Activated CD4-positive, alpha-beta T cell treated with anti-CD3 and anti-CD28 coated beads, Interleukin-2, amount 10 ng/mL, durations not matched to agents 24 days and 14 days (primary cell): ENCODE measurements around the gene KLHDC8A. TPM values are rescaled to one million over a fixed set of nuclear protein-coding genes. Genes with fewer than 3 reads are reported as not detected.
A peak's percentile ranks its signal among the peaks of the same experiment; 100 is the strongest.

Source experiments
- DNase-seq: peaks from one replicate; pipeline ENCODE4 v3.0.0; 2022
- H3K27ac Mint-ChIP-seq: one replicate; pipeline ENCODE4 v1.8.0; 2022; ENCODE audit warnings: mild to moderate bottlenecking, mixed read lengths
- H3K27me3 Mint-ChIP-seq: one replicate; pipeline ENCODE4 v1.8.0; 2022; ENCODE audit warnings: mixed read lengths
- H3K36me3 Mint-ChIP-seq: one replicate; pipeline ENCODE4 v1.8.0; 2022; ENCODE audit warnings: low read depth, mild to moderate bottlenecking, mixed read lengths
- H3K4me1 Mint-ChIP-seq: one replicate; pipeline ENCODE4 v1.8.0; 2021; ENCODE audit warnings: mixed read lengths
- H3K4me3 Mint-ChIP-seq: one replicate; pipeline ENCODE4 v1.8.0; 2022; ENCODE audit warnings: mild to moderate bottlenecking, moderate library complexity, mixed read lengths
- H3K9me3 Mint-ChIP-seq: one replicate; pipeline ENCODE4 v1.8.0; 2021; ENCODE audit warnings: mixed read lengths
- intact Hi-C: fragments of 100-400 bp; cut with micrococcal nuclease; formaldehyde crosslinking; loops from one replicate; pipeline ENCODE4 v1.15.1; 2023
- total RNA-seq: library from RNA; stranded (reverse); gene quantifications from 2 replicates; pipeline ENCODE4 v1.2.3, GENCODE V29; 2022

Gene KLHDC8A
- total RNA-seq, 1 donor from 2014 or later = 0.44 TPM

DNA sequence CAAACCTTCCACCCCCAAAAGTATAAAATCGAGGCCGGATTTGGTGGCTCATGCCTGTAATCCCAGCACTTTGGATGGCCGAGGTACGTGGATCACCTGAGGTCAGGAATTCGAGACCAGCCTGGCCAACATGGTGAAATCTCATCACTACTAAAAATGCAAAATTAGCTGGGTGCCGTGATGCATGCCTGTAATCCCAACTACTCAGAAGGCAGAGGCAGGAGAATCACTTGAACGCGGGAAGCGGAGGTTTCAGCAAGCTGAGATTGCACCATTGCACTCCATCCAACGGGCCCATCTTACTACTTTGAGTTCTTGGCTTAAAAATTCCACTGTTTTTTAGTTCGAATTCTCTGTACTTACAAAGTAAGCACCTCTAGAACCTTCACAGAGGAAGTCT lies 11.0 kb downstream of the KLHDC8A start:
- Mint-ChIP-seq H3K4me1 (peaks cover 6% of the 10 kb centered on the region), H3K9me3 (no peaks in the 10 kb centered on the region), H3K27ac (no peak overlapping the region), H3K27me3 (peaks cover 65% of the 10 kb centered on the region), H3K4me3 (no peak overlapping the region), H3K36me3 (no peaks in the 10 kb centered on the region)
- intact Hi-C loops = loop anchor here (10.0 kb wide), 1 partner anchor 309 kb away; no protein-coding TSS in a partner anchor
- no peak for DNase-seq

DNA sequence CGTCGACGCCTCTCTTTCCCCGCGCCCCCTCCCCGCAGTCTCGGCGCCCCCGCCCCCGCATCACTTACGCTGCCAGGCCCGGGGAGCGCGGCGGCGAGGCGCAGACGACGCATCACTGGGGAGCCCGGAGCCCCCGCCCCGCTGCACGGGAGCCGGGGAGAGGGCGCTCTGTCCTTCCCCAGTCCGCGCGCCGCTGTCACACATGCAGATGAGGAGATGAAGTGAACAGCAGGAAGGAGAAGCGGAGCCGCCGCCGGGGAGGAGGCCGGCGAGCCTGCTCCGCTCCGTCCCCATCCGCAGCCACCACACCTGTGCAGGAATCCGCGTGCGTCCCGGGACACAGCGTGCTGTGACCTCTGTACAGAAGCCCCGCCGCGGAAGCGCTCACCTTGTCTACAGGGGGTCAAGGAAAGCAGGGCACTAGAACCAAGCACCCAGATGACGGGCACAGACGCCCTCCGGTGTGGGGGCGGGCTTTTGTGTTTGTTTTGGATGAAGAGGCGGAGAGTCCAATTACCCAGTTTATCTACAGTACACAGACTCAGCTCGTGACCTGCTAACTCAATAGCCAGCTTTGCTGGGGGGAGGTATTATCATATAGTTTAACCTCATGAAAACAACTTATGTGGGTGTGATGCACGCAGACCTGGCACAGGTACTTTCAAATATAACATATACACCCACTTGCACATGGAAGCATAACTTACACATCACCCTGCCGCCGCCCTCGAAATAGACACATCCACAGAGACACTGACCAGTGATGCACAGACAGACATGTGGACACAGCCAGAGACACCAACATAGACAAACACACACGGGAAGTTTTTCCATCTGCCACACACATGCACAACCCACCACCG lies 12.4 kb downstream of the KLHDC8A start:
- H3K27ac Mint-ChIP-seq = no peak overlapping the region
- H3K36me3 Mint-ChIP-seq = no peaks in the 10 kb centered on the region
- peaks cover 60% of the 10 kb centered on the region for H3K27me3 Mint-ChIP-seq
- H3K4me1 Mint-ChIP-seq = peaks cover 6% of the 10 kb centered on the region
- DNase-seq = peak; percentile 82
- intact Hi-C loops = loop anchor here (10.0 kb wide), 1 partner anchor 311 kb away; no protein-coding TSS in a partner anchor
- peak overlapping the region; percentile 73 for H3K4me3 Mint-ChIP-seq
- H3K9me3 Mint-ChIP-seq = no peaks in the 10 kb centered on the region

DNA sequence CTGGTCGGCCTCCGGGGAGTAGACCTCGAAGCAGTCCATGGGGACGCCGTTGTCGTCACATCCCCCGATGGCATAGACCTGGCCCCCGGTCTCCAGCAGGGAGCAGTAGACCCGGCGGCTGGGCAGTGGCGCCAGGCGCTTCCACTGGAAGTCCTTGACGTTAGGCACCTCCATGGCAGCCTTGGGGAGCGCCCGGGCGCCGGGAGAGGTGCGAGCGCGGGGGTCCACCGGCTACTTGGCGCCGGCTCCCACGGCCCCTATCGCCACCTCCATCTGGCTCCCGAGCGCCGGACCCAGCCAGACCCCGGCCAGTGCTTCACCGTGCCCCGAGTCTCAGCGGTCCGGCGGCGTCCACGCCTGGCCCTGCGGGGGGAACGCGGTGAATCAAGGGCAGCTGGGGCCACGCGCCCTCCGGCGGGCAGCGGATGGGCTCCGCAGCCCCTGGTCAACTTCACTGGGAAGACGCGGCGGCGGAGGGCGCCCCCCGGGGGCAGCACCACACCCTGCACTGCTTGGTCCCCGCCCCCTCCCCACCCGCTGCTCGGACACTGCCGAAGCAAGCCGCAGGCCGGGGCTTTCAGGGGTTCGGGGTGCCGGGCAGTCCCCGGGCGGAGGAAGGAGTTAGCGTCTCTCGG lies 13.2 kb downstream of the KLHDC8A start:
- no peak for DNase-seq
- Mint-ChIP-seq H3K4me1 (peaks cover 6% of the 10 kb centered on the region), H3K4me3 (peak overlapping the region; percentile 73), H3K27me3 (peaks cover 58% of the 10 kb centered on the region), H3K36me3 (no peaks in the 10 kb centered on the region), H3K9me3 (no peaks in the 10 kb centered on the region), H3K27ac (no peak overlapping the region)
- intact Hi-C loops = loop anchor here (10.0 kb wide), 1 partner anchor 311 kb away; no protein-coding TSS in a partner anchor

DNA sequence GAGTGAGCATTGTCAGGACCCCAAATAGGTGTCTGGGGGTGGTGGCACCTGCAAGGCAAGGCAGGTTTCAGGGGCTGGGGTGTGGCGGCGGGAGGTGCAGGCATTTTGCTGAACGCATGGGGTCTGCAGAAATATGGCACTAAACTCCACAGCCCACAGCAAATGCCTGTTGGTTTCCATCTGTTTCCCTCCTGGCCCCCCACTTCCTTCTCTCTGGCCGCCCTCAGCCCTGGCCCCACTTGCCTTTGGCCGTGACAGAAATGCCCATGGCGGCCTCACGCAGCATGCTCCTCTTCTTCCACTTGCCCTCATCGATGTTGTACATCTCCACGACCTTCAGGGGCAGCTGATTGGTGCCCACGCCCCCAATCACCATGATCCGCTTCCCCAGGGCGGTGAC lies 13.7 kb downstream of the KLHDC8A start:
- Mint-ChIP-seq H3K36me3 (no peaks in the 10 kb centered on the region), H3K4me1 (peaks cover 6% of the 10 kb centered on the region), H3K9me3 (no peaks in the 10 kb centered on the region), H3K27ac (no peak overlapping the region), H3K27me3 (peaks cover 60% of the 10 kb centered on the region), H3K4me3 (peak overlapping the region; percentile 14)
- no peak for DNase-seq
- intact Hi-C loops = loop anchor here (10.0 kb wide), 1 partner anchor 312 kb away; no protein-coding TSS in a partner anchor

DNA sequence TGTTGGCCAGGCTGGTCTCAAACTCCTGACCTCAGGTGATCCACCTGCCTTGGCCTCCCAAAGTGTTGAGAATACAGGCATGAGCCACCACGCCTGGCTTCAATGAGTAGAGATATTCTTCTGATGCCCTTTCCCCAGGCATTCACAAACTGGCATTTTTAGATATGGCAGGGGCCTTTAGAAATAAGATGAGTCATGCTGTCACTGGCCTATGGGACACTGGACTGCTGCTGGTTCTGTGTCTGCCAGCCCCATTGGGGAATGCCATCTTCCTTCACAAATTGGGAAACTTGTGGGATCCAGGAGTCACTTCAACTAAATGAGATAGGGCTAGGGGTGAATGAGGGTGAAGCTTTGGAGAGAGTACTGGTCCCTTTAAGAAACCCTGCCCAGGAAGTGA lies 16.0 kb downstream of the KLHDC8A start:
- H3K4me1 Mint-ChIP-seq = peaks cover 6% of the 10 kb centered on the region
- H3K4me3 Mint-ChIP-seq = no peak overlapping the region
- DNase-seq = no peak
- no peaks in the 10 kb centered on the region for H3K9me3 Mint-ChIP-seq
- peaks cover 54% of the 10 kb centered on the region for H3K27me3 Mint-ChIP-seq
- intact Hi-C loops = loop anchor here (10.0 kb wide), 1 partner anchor 314 kb away; no protein-coding TSS in a partner anchor
- H3K36me3 Mint-ChIP-seq = no peaks in the 10 kb centered on the region
- H3K27ac Mint-ChIP-seq = no peak overlapping the region

DNA sequence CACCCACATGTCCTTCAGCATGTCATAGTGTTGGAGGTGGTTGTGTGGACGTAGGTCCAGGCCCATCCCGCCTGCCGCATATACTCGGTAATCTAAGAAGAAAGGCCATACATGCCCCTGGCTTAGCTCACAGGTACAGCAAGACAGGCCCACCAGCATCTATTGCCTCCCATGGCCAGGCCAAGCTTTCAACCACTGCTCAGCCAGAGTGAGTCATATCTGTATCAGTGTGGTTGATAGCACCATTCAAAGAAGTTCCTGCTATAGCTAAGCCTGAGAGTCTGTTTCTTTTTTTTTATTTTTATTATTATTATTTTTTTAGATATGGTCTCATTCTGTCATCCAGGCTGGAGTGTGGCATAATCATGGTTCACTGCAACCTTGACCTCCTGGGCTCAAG lies 17.0 kb downstream of the KLHDC8A start:
- Mint-ChIP-seq H3K9me3 (no peaks in the 10 kb centered on the region), H3K4me3 (no peak overlapping the region), H3K4me1 (peaks cover 6% of the 10 kb centered on the region), H3K27ac (no peak overlapping the region), H3K27me3 (peaks cover 45% of the 10 kb centered on the region), H3K36me3 (no peaks in the 10 kb centered on the region)
- no peak for DNase-seq
- intact Hi-C loops = loop anchor here (10.0 kb wide), 2 partner anchors 315 to 365 kb away; no protein-coding TSS in a partner anchor

DNA sequence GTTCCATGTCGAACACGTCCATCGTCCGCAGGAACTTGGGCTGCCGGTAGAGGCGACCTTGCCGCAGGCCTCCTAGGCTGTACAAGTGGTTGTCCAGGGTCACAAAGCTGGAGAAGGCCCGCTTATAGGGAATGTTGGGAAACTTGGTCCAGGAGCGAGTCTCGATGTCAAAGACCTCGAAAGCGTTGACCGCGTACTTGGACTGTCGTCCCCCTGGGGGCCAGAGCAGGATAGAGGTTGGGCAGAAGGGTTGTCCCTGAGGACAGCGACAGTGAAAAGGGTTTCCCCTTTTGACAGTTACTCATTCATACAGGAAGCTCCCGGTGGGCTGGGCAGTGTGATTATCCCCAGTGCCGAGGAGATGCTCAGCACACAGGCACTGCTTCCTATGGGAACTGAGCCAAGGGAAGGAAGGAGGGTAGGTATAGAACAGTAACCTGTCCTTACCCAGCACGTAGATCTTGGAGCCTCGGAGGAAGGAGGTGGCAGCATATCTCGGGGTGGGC lies 17.5 kb downstream of the KLHDC8A start:
- no peak overlapping the region for H3K4me3 Mint-ChIP-seq
- no peak for DNase-seq
- no peaks in the 10 kb centered on the region for H3K9me3 Mint-ChIP-seq
- no peak overlapping the region for H3K27ac Mint-ChIP-seq
- no peaks in the 10 kb centered on the region for H3K36me3 Mint-ChIP-seq
- peaks cover 43% of the 10 kb centered on the region for H3K27me3 Mint-ChIP-seq
- H3K4me1 Mint-ChIP-seq = peaks cover 2% of the 10 kb centered on the region
- intact Hi-C loops = loop anchor here (10.0 kb wide), 1 partner anchor 364 kb away; no protein-coding TSS in a partner anchor

DNA sequence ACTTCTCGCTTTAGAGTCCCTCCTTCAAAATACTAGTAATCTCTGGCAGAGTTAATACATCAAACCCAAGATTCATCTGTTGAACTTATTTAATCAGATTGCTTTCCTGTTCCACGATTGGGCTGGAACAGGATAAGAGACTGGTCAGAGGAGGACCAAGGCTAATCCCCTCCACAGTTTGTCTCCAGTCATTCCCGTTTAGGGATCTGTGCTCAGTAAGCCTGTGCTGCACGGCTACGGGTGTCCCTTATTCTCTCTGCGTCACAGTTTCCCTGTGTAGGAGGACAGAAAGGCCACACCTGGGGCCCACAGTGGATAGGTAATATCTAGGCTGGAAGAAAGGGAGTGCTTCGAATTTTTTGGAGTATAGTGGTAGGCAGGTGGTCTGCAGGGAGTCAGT lies 18.7 kb downstream of the KLHDC8A start:
- Mint-ChIP-seq H3K4me1 (no peaks in the 10 kb centered on the region), H3K27ac (no peak overlapping the region), H3K27me3 (peaks cover 44% of the 10 kb centered on the region), H3K9me3 (no peaks in the 10 kb centered on the region), H3K4me3 (no peak overlapping the region), H3K36me3 (no peaks in the 10 kb centered on the region)
- intact Hi-C loops = loop anchor here (10.0 kb wide), 1 partner anchor 363 kb away; no protein-coding TSS in a partner anchor
- DNase-seq = no peak

DNA sequence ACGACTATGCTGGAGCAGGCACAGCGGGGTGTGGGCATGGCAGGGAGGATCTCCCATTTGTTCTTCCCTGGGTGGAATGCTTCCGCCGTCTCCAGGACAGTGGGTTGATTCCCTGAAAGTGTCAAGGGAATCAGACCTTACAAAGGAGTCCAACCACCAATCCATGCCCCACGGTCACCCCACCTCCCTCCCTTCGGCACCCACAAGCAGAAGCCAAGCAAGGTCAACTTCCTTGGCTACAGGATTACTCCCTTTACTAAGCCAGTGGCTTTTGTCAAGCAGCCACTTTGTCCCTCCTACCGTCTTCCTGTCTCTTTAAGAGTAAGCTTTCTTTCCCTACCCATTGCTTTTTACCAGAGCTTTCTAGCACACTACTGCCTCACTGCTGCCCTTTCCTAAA lies 19.2 kb downstream of the KLHDC8A start:
- no peak for DNase-seq
- Mint-ChIP-seq H3K4me3 (no peak overlapping the region), H3K27ac (no peak overlapping the region), H3K36me3 (no peaks in the 10 kb centered on the region), H3K4me1 (no peaks in the 10 kb centered on the region), H3K27me3 (peaks cover 40% of the 10 kb centered on the region), H3K9me3 (no peaks in the 10 kb centered on the region)
- intact Hi-C loops = loop anchor here (10.0 kb wide), 1 partner anchor 363 kb away; no protein-coding TSS in a partner anchor

DNA sequence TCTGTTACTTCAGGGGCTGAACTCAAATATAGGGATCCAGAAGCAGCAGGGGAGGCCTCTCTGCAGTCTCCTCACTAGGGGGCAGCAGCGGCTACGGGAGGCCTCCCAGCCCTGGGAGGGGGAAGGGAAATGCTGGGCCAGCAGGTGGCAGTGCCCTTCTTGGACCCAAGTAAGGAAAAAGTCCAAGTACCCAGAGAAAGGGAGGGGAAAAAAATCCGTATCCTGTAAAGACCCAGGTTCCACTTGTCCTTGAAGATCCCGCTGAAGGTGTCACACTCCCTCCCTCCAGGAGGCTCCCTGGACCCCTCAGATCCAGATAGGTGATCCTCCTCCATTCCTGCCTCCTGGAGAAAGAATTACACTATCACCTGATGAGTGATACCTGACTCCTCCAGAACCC lies 21.0 kb downstream of the KLHDC8A start:
- H3K36me3 Mint-ChIP-seq = no peaks in the 10 kb centered on the region
- H3K4me3 Mint-ChIP-seq = no peak overlapping the region
- no peak overlapping the region for H3K27ac Mint-ChIP-seq
- no peaks in the 10 kb centered on the region for H3K9me3 Mint-ChIP-seq
- H3K4me1 Mint-ChIP-seq = no peaks in the 10 kb centered on the region
- peaks cover 38% of the 10 kb centered on the region for H3K27me3 Mint-ChIP-seq
- intact Hi-C loops = loop anchor here (1.0 to 10.0 kb wide), 3 partner anchors 152 to 361 kb away; no protein-coding TSS in a partner anchor
- peak; percentile 93 for DNase-seq

DNA sequence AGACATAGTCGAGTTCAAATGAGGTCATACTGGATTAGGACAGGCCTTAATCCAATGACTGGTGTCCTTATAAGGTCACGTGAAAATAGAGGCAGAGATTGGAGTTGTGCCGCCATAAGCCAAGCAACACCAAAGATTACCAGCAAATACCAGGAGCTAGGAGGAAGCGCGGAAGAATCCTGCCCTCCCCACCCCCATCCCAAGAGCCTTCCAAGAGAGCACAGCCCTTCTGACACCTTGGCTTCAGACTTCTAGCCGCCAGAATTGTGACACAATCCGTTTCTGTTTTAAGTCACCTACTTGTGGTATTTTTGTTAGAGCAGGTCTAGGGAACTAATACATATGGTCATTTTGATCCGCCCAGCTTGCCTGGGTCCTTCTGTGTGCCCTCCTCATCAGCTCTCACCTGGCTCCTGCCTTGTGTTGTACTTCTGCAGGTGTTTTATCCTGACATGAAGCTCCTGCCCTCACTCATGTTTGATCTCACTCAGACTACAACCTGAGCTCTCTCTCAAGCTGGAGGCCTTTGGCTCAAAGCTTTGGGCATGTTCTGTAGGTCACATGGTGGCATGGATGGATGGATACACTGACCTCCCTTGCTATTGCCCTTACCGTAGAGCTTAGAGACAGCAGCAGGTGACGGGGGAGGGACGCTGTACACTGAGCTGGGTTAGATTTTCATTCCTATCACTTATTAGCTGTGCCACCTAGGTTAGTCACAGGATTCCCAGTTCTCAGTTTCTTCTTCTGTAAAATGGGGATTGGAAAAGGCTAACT lies 24.5 kb downstream of the KLHDC8A start:
- no peaks in the 10 kb centered on the region for H3K9me3 Mint-ChIP-seq
- intact Hi-C loops = loop anchor here (10.0 kb wide), 1 partner anchor 357 kb away; no protein-coding TSS in a partner anchor

DNA sequence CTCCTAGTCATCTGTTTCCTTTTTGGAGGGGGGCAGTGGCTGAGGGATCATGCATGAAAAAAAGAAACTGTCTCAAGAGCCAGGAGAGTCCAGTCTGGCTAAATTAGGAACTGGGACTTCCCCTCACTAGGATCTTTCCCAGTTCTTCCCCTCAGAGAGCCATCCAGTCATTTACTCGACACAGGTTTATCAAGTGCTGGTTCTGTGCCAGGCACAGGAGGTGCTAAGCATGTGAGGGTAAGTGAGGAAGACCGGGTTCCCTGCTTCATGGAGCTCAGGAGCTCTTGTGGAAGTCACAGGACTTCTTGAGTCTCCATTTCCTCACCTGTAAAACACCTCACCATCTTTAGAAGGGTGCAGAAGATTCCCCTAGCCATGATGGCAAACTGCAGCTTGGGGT lies 26.6 kb downstream of the KLHDC8A start:
- intact Hi-C loops = loop anchor here (10.0 kb wide), 1 partner anchor 355 kb away; no protein-coding TSS in a partner anchor
- no peak for DNase-seq
- Mint-ChIP-seq H3K27ac (no peak overlapping the region), H3K9me3 (no peaks in the 10 kb centered on the region), H3K4me3 (no peak overlapping the region), H3K4me1 (peaks cover 2% of the 10 kb centered on the region), H3K36me3 (no peaks in the 10 kb centered on the region), H3K27me3 (peaks cover 47% of the 10 kb centered on the region)

More for the DNA sequence above, 24.5 kb downstream of the KLHDC8A start:
- H3K4me3 Mint-ChIP-seq = no peak overlapping the region
- peaks cover 41% of the 10 kb centered on the region for H3K27me3 Mint-ChIP-seq
- no peaks in the 10 kb centered on the region for H3K36me3 Mint-ChIP-seq
- no peaks in the 10 kb centered on the region for H3K4me1 Mint-ChIP-seq
- no peak overlapping the region for H3K27ac Mint-ChIP-seq
- no peak for DNase-seq

DNA sequence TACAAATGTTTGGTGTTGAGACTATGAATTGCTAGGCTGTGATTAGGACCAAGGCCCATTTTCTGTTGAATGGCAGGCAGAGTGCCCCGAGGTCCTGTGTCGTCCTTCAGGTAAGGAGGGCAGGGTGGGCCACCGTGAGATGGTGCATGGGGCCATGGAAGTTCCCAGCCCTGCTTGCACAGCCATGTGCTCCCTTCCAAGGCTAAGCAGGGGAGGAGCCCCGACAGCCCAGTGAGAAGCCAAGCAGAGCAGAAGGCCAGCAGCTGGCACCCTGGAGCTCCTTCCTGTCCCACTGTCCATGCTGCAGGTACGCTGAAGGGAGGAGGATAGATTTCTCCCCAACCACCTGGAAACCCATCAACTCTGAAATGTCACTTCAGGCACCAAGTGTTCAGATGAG lies 27.0 kb downstream of the KLHDC8A start:
- H3K36me3 Mint-ChIP-seq = no peaks in the 10 kb centered on the region
- intact Hi-C loops = loop anchor here (10.0 kb wide), 1 partner anchor 355 kb away; no protein-coding TSS in a partner anchor
- DNase-seq = no peak
- H3K4me1 Mint-ChIP-seq = peaks cover 7% of the 10 kb centered on the region
- peaks cover 49% of the 10 kb centered on the region for H3K27me3 Mint-ChIP-seq
- no peaks in the 10 kb centered on the region for H3K9me3 Mint-ChIP-seq
- H3K27ac Mint-ChIP-seq = no peak overlapping the region
- H3K4me3 Mint-ChIP-seq = no peak overlapping the region
